Right lobe of liver (tissue), 6 donors: ENCODE data around the gene TMSB4X. TPM values are rescaled to one million over a fixed set of nuclear protein-coding genes. Genes with fewer than 3 reads are reported as not detected.

Source experiments
- ATAC-seq, 4 donors: fragments of 200-7000 bp; cut with Tn5 transposase; one replicate each; pipeline ENCODE4 v1.9.1; 2020; ENCODE audit warnings: mild to moderate bottlenecking in 4 of 4, moderate library complexity in 4 of 4
- DNase-seq, 3 donors: peaks; one replicate each; pipeline ENCODE4 v3.0.0-alpha.2; 2020
- H3K27ac ChIP-seq, 3 donors: fragments of 200-600 bp; one replicate each; pipeline ENCODE4 v1.8.0; 2022
- H3K27me3 ChIP-seq, 2 donors: fragments of 200-600 bp; one replicate each; pipeline ENCODE4 v1.8.0; 2022
- H3K36me3 ChIP-seq, 4 donors: fragments of 200-600 bp; sonication (generic) in 1 of 4; one replicate each; pipeline versions ENCODE4 v1.5.1 to v1.8.0; 2017 to 2022; ENCODE audit warnings: control low read depth in 1 of 4
- H3K4me1 ChIP-seq, 4 donors: fragments of 200-600 bp; sonication (generic) in 1 of 4; one replicate each; pipeline versions ENCODE4 v1.5.1 to v1.8.0; 2017 to 2022; ENCODE audit warnings: control low read depth in 1 of 4
- H3K4me3 ChIP-seq, 3 donors: fragments of 200-600 bp; one replicate each; pipeline ENCODE4 v1.8.0; 2022
- H3K9me3 ChIP-seq, 4 donors: fragments of 200-600 bp; sonication (generic) in 1 of 4; one replicate each; pipeline versions ENCODE4 v1.5.1 to v1.8.0; 2017 to 2022; ENCODE audit warnings: control low read depth in 1 of 4
- POLR2A ChIP-seq: fragments of 450-650 bp; IDR thresholded peaks from one replicate; pipeline ENCODE4 v1.6.1; 2017; ENCODE audit warnings: antibody characterized with exemption, mild to moderate bottlenecking
- WGBS: methylation state at CpG from one replicate; pipeline ENCODE4 v1.1.6; 2018; ENCODE audit warnings: low coverage, low lambda C conversion rate; ENCODE audit not compliant: insufficient coverage; ENCODE audit errors: missing lambda C conversion rate; 5-methylcytosine and 5-hydroxymethylcytosine counted together
- intact Hi-C, 2 donors: fragments of 100-400 bp; cut with DNase I; formaldehyde crosslinking; loops; one replicate each; pipeline versions ENCODE4 v1.11.2 to v1.14.1; 2022
- total RNA-seq, 6 experiments: library from RNA; depleted of rRNA in 2 of 6; stranded (reverse); fragments of >200 nt in 2 of 6; fragmentation: NEBNext Ultra II Directional in 3 of 6; extraction: Animal tissue kit (Norgen Biotek cat#: 25700) in 3 of 6; gene quantifications; one replicate each; pipeline versions ENCODE4 v1.1.0 to v1.2.4, GENCODE V29; 2016 to 2023
- TF ChIP-seq, protein P1 (sequence below), 4 donors: fragments of 200-600 bp in 3 of 4; fragments of 450-650 bp in 1 of 4; IDR thresholded peaks; one replicate each; pipeline versions ENCODE4 v1.5.1 to v1.8.0; 2016 to 2022; ENCODE audit warnings: antibody characterized with exemption in 4 of 4, mild to moderate bottlenecking in 2 of 4
- donor health status: DM: no; HTN: yes; CAD: no.
- donor health status: DM: no; HTN: no; CAD: no.
- donor health status: DM: no; HTN: no; CAD: no.
- donor health status: DM: no; HTN: yes; CAD: no.
- donor health status: DM: no; HTN: yes; CAD: no.

TMSB4X gene
- total RNA-seq, 6 experiments from 2014 or later, result 348 to 1,121 (median 708) TPM

DNA sequence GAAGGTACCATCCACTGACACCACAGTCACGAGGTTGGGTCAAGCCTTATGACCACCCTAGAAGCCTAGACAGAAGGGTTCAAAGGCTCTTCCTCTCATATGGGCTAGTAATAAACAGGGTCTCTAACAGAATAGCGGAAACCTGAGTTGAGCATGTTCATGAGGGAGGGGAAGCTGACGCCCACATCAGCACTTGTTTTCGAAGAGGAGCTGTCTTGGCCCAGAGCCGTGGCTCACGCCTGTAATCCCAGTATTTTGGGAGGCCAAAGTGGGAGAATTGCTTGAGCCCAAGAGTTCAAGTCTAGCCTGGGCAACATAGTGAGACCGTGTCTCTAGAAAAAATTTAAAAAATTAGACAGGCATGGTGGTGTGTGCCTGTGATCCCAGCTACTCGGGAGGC, 21.5 kb upstream of the TMSB4X start:
- Histone ChIP-seq H3K9me3 (no peaks in the 10 kb centered on the region), H3K36me3 (no peaks in the 10 kb centered on the region), H3K4me1 (peaks cover 0 to 10% (median 0%) of the 10 kb centered on the region in 4 donors), H3K4me3 (no peak overlapping the region), H3K27me3 (no peaks in the 10 kb centered on the region), H3K27ac (no peak overlapping the region)
- 81% methylated on average over 4 of the region's 8 CpGs for WGBS
- intact Hi-C loops, result loop anchor here in 1 of 2 donors (10.0 kb wide), 1 partner anchor 521 kb away; no protein-coding TSS in a partner anchor
- no peak for TF ChIP-seq POLR2A
- TF ChIP-seq, protein P1, sequence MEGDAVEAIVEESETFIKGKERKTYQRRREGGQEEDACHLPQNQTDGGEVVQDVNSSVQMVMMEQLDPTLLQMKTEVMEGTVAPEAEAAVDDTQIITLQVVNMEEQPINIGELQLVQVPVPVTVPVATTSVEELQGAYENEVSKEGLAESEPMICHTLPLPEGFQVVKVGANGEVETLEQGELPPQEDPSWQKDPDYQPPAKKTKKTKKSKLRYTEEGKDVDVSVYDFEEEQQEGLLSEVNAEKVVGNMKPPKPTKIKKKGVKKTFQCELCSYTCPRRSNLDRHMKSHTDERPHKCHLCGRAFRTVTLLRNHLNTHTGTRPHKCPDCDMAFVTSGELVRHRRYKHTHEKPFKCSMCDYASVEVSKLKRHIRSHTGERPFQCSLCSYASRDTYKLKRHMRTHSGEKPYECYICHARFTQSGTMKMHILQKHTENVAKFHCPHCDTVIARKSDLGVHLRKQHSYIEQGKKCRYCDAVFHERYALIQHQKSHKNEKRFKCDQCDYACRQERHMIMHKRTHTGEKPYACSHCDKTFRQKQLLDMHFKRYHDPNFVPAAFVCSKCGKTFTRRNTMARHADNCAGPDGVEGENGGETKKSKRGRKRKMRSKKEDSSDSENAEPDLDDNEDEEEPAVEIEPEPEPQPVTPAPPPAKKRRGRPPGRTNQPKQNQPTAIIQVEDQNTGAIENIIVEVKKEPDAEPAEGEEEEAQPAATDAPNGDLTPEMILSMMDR (IDR thresholded peaks at IDR 0.05), result no peak
- ATAC-seq (no peak), DNase-seq (no peak)

DNA sequence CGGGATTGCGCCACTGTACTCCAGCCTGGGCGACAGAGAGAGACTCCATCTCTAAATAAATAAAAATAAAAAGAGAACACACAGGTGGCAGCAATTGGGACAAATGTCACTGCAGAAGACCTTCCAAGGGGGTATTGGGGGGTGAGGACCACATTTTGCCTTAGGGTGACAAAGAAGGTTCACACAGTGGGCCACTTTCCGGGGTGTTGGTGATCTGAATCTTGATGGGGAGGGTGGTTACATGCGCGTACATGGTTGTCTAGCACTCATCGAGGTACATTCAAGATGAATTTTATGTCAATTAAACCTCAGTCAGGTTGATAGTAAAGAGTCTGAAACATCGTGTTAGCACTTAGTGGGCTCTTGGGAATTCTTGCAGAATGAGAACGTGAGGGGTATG, 20.5 kb upstream of the TMSB4X start:
- no peak for DNase-seq
- peak overlapping the region in 1 of 3 donors; percentile 53 for H3K27ac ChIP-seq
- H3K36me3 ChIP-seq, result no peaks in the 10 kb centered on the region
- intact Hi-C loops, result loop anchor here in 1 of 2 donors (10.0 kb wide), 1 partner anchor 520 kb away; no protein-coding TSS in a partner anchor
- no peak overlapping the region for H3K4me3 ChIP-seq
- H3K9me3 ChIP-seq, result no peaks in the 10 kb centered on the region
- TF ChIP-seq, protein P1 (IDR thresholded peaks at IDR 0.05), result no peak
- no peak for TF ChIP-seq POLR2A
- ATAC-seq, result no peak
- no peaks in the 10 kb centered on the region for H3K27me3 ChIP-seq
- H3K4me1 ChIP-seq, result peaks cover 0 to 10% (median 0%) of the 10 kb centered on the region in 4 donors
- 80% methylated on average over 9 of the region's 9 CpGs for WGBS

DNA sequence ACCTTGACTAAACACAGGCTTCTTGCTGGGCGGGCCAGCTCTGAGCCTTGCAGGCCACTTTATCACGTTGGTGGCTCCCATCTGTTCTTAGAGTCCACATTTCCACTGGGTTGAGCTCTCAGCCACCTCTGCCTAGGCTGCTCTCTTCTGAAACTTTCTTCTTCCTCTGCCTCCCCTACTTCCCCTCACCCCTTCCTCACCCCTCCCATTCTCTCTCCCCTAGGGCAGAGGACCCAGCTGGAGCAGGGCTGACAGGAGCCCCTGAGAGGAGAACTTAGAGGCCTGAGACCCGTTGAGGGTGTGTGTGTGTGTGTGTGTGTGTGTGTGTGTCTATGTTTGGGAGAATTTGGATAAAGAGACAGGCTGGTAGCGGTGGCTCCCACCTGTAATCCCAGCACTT, 19.9 kb upstream of the TMSB4X start:
- H3K27me3 ChIP-seq, result no peaks in the 10 kb centered on the region
- DNase-seq (no peak), ATAC-seq (peak in 1 of 4 donors; percentile 8)
- H3K27ac ChIP-seq, result peak overlapping the region in 2 of 3 donors; percentile 18 to 63
- H3K36me3 ChIP-seq, result no peaks in the 10 kb centered on the region
- H3K4me3 ChIP-seq, result no peak overlapping the region
- H3K4me1 ChIP-seq, result peaks cover 0 to 10% (median 0%) of the 10 kb centered on the region in 4 donors
- TF ChIP-seq POLR2A, result no peak
- TF ChIP-seq, protein P1 (IDR thresholded peaks at IDR 0.05), result no peak
- no peaks in the 10 kb centered on the region for H3K9me3 ChIP-seq
- 56% methylated on average over 4 of the region's 4 CpGs for WGBS
- intact Hi-C loops, result loop anchor here in 1 of 2 donors (10.0 kb wide), 1 partner anchor 520 kb away; no protein-coding TSS in a partner anchor

DNA sequence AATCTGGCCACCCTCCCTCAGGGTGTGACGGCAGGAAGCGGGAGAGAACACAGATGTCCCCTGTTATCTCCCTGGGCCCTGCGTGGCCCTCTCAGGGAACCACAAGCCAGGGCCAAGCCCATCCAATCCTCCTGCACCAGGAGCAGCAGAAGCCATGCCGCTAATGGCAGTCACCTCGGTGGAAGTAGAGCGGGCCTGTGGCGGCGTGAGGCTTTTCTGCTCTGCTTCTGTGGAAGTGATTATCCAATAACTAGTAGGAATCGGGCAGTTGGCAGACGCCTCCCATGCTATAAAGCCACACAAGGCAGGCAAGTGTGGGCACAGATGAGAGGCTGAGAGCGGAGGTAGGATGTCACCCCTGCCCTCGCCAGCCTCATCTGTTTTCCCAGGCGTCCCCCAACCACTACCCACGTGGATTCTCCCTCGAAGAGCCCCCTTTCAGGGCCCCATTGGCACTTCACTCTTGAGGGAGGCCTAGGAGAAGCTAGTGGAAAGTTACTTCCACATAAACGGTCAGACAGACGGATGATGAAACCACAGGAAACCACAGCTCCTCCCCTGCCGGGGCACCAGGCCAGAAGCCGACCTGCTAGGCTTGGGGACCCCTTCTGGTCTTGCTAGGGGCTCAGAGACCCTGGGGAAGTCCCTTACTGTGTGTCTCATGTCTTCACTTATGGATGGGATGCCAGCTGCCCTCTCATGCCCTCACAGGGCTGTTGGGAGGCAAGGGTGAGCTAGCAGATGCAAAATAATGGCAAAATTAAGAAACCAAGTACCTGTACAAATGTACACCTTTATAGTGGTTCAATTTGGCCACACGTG, 18.8 kb upstream of the TMSB4X start:
- 14% methylated on average over 8 of the region's 20 CpGs for WGBS
- Histone ChIP-seq H3K27me3 (no peaks in the 10 kb centered on the region), H3K27ac (peak overlapping the region; percentile 52 to 63 (median 62)), H3K4me3 (peak overlapping the region in 1 of 3 donors; percentile 3), H3K9me3 (no peaks in the 10 kb centered on the region), H3K36me3 (no peaks in the 10 kb centered on the region), H3K4me1 (peaks cover 0 to 10% (median 0%) of the 10 kb centered on the region in 4 donors)
- no peak for TF ChIP-seq POLR2A
- TF ChIP-seq, protein P1 (IDR thresholded peaks at IDR 0.05), result no peak
- ATAC-seq (peak; percentile 68 to 88 (median 77)), DNase-seq (peak; percentile 56 to 69 (median 59))
- intact Hi-C loops, result loop anchor here in 1 of 2 donors (10.0 kb wide), 1 partner anchor 519 kb away; no protein-coding TSS in a partner anchor
